Brain microvascular endothelial cell (primary cell): ENCODE results near the gene MYOCD.

Experiments used
- DNase-seq: peaks from one replicate; pipeline ENCODE4 v3.0.0-alpha.2; 2020
- H3K27ac ChIP-seq: fragments of 250-450 bp; sonication (Bioruptor Pico); 2 replicates; pipeline ENCODE4 v1.5.1; 2020; ENCODE audit warnings: mild to moderate bottlenecking, moderate library complexity
- H3K27me3 ChIP-seq: fragments of 250-450 bp; sonication (Bioruptor Pico); replicated peaks from 2 replicates; pipeline ENCODE4 v1.5.1; 2020; ENCODE audit warnings: mild to moderate bottlenecking
- H3K36me3 ChIP-seq: fragments of 250-450 bp; sonication (Bioruptor Pico); replicated peaks from 2 replicates; pipeline ENCODE4 v1.5.1; 2020; ENCODE audit warnings: mild to moderate bottlenecking
- H3K4me3 ChIP-seq: 2 replicates; pipeline ENCODE4 v1.5.1; 2011; ENCODE audit warnings: low read depth, mild to moderate bottlenecking, control low read depth, low read length, moderate library complexity
- in situ Hi-C: cut with HindIII; loops from 2 replicates; pipeline ENCODE4 v1.10.0; 2017; ENCODE audit warnings: low sequenced_read_pairs, low pct_ligation_motif_present
- TF ChIP-seq, protein P1 (sequence below): IDR thresholded peaks from 2 replicates; pipeline ENCODE4 v1.5.1; 2011; ENCODE audit warnings: low read depth, mild to moderate bottlenecking, moderate library complexity, low read length, control low read depth, inconsistent platforms; ENCODE audit errors: missing control alignments

MYOCD gene

DNA sequence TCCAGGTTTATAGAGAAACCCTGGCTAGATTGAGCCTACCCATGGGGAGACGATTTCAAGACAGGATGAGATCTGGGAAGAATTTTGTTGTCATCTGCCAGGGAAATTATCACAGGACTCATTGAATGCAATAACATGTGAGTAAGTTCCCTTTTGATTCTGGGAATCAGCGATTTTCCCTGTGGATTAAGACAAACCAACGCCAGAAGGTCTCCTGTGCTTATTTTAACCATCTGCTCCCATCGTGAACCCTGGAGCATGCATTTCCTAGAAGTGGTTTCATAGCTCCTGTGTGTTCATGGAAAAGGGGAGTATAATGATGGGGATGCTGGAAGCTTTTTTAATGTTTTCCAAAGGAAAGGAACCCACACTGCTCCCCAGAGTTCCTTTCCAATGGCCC lies 102.6 kb downstream of the MYOCD start:
- in situ Hi-C loops: no loop called here

DNA sequence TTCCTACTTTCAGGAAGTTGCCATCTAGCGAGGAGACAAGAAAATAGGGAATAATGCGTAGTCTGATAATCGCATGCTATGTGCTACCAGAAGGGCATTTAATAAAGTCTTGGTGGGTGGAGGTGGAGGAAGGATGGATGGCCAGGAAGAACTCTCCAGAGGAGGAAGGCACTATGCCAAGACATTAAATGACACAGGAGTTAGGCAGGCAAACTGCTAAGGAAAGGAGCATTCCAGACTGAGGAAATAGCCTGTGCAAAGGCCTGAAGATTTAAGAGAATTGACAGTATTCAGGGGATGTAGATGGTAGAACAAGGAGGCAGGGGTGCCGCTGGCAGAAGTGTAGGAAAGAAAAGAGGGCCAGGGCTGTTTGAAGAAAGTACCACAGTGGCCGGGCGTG lies 104.3 kb downstream of the MYOCD start:
- no peak for DNase-seq
- no peaks in the 10 kb centered on the region for H3K36me3 ChIP-seq
- in situ Hi-C loops: no loop called here
- no peak overlapping the region for H3K4me3 ChIP-seq
- TF ChIP-seq, protein P1, sequence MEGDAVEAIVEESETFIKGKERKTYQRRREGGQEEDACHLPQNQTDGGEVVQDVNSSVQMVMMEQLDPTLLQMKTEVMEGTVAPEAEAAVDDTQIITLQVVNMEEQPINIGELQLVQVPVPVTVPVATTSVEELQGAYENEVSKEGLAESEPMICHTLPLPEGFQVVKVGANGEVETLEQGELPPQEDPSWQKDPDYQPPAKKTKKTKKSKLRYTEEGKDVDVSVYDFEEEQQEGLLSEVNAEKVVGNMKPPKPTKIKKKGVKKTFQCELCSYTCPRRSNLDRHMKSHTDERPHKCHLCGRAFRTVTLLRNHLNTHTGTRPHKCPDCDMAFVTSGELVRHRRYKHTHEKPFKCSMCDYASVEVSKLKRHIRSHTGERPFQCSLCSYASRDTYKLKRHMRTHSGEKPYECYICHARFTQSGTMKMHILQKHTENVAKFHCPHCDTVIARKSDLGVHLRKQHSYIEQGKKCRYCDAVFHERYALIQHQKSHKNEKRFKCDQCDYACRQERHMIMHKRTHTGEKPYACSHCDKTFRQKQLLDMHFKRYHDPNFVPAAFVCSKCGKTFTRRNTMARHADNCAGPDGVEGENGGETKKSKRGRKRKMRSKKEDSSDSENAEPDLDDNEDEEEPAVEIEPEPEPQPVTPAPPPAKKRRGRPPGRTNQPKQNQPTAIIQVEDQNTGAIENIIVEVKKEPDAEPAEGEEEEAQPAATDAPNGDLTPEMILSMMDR: no peak
- H3K27me3 ChIP-seq: no peaks in the 10 kb centered on the region
- H3K27ac ChIP-seq: no peak overlapping the region

More for the DNA sequence above, 102.6 kb downstream of the MYOCD start:
- Histone ChIP-seq H3K4me3 (no peak overlapping the region), H3K36me3 (no peaks in the 10 kb centered on the region), H3K27ac (no peak overlapping the region), H3K27me3 (no peaks in the 10 kb centered on the region)
- TF ChIP-seq, protein P1: no peak
- no peak for DNase-seq

DNA sequence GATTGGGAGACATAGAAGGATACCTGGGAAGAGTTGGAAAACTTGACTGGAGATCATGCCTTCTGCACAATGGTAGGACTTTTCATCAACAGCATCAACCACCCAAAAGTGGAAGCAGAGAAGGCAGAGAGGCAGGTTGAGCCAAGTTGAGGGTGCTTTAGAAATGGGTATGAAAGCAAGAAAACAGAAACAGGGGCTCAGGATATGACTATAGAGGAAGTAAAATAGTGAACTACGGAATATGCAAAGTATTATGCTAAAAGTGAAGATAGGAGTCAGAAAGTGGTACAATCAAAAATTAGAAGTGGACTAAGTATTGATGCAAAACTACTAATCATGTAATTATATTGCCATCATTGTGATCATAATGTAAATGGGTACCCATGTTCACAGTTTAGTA lies 107.5 kb downstream of the MYOCD start:
- no peak for DNase-seq
- Histone ChIP-seq H3K27me3 (no peaks in the 10 kb centered on the region), H3K36me3 (no peaks in the 10 kb centered on the region), H3K4me3 (no peak overlapping the region), H3K27ac (no peak overlapping the region)
- TF ChIP-seq, protein P1: no peak
- in situ Hi-C loops: no loop called here

DNA sequence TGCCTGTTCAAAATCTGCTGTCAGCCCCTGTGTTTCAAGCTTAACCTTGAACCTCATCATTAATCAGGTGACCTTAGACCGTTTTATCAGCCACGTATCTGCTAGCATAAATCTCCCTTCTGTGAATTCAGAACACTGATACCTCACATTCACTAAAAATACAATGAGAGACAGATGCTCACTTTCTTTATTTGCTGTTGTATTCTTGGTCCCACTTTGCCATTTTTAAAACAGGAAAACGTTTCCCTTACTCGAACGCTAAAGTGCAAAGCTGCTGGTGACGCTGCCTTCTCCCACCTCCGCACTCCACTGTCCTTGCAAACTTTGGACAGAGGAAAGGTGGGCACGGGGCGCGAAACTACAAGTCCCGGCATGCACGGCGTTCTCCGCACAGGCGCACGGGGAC lies 123.4 kb downstream of the MYOCD start:
- TF ChIP-seq, protein P1: no peak
- H3K4me3 ChIP-seq: peak overlapping the region; percentile 65
- no peak overlapping the region for H3K27ac ChIP-seq
- in situ Hi-C loops: no loop called here
- no peaks in the 10 kb centered on the region for H3K36me3 ChIP-seq
- H3K27me3 ChIP-seq: no peaks in the 10 kb centered on the region
- DNase-seq: peak; percentile 40

DNA sequence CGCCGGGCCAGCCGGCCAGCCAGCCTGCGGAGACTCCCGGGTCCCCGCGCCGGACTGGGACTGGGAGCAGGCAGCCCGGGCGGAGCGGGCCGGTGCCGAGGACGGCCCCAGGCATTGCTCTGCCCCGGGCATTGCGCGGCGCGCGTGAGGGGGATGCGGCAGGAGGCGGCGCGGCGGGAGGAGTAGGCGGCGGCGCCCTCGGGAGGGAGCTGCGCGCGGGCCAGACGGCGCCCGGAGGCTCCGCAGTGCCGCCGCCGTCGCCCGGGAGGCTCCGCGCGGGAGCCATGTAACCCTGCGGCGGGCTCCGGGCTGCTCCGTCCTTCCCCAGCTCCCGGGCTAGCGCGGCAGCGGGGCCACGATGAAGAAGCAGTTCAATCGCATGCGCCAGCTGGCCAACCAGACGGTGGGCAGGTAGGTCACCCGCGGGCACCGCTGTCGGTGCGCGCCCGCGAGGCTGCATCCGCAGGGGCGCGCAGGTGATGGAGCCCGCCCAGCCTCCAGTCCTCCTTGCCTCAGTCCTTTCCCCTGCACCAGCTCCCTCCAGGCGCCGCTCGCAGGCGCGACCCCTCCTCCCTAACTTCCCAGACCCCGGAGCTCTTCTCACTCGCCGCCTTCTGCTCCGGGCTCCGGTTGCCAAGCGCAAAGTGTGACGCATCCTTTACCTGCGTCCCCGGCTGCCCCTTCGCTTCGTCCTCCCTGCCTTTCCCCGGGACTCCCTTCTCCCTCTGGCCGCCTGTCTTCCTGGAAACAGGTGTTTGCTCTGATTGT lies 124.0 kb downstream of the MYOCD start, which contains the start of gene ARHGAP44:
Gene ARHGAP44, plus strand, starts transcription at position 18 of the 768 bp plus-strand sequence. Its CDS starts 341 bp downstream, at position 359.
- DNase-seq: no peak
- in situ Hi-C loops: no loop called here
- no peaks in the 10 kb centered on the region for H3K27me3 ChIP-seq
- peak within 1 kb of the TSS; percentile 65 for H3K4me3 ChIP-seq
- H3K27ac ChIP-seq: no peak within 1 kb of the TSS
- TF ChIP-seq, protein P1: no peak
- no peaks in the 10 kb centered on the region for H3K36me3 ChIP-seq
